ENCODE measurements around the gene OR52B2.

The OR52B2 gene

DNA sequence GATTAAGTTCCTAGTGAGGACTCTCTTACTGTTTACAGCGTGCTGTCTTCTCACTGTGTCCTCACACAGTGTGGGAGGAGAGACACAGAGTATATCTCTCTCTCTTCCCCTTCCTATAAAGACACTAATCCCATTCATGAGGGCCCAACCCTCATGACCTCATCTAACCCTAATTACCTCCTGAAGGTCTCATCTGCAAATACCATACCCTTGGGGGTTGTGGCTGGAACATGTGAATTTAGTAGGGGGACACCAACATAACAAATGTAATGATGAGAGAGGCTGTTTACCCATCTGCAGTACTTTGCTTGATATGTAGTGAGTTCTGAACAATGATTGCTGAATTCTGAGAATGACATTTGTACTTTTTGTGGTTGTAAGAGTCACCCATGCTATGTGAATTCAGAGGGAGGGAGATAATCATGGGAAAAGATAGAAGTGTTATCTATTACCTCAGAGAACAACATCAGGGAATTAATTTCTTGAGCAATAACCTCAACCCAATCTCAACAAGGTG is 24.0 kb upstream of the OR52B2 start:
- no peak overlapping the region for H3K27ac ChIP-seq (ENCODE audit: extremely low read depth, low read depth, low read length)
- no peaks in the 10 kb centered on the region for H3K4me1 ChIP-seq (ENCODE audit: control insufficient read depth, insufficient read depth, low read length)
- H3K36me3 ChIP-seq (ENCODE audit: control insufficient read depth in 2 of 2, insufficient read depth in 1 of 2, low read length in 2 of 2): no peaks in the 10 kb centered on the region
- no peak overlapping the region for H3K4me3 ChIP-seq (ENCODE audit: low read depth, low read length)
- TF ChIP-seq ZIC2 (tag by site-specific recombination; IDR thresholded peaks at IDR 0.05) (no peak), ZNF280C (tag by site-specific recombination; IDR thresholded peaks at IDR 0.05) (no peak), ZNF777 (tag by site-specific recombination; IDR thresholded peaks at IDR 0.05; ENCODE audit: borderline replicate concordance) (no peak), ZFP41 (tag by site-specific recombination; IDR thresholded peaks at IDR 0.05; ENCODE audit: borderline replicate concordance) (no peak)
- ChIA-PET CTCF (no interaction called here), POLR2A (no interaction called here)
- H3K9me3 ChIP-seq (ENCODE audit: control insufficient read depth, insufficient read depth, low read depth, low read length): no peaks in the 10 kb centered on the region

GRCh38 chr11:6191742-6192141 is 21.6 kb upstream of the OR52B2 start:
- no peaks in the 10 kb centered on the region for H3K36me3 ChIP-seq (ENCODE audit: control insufficient read depth in 2 of 2, insufficient read depth in 1 of 2, low read length in 2 of 2)
- H3K4me3 ChIP-seq (ENCODE audit: low read depth, low read length): no peak overlapping the region
- no peak overlapping the region for H3K27ac ChIP-seq (ENCODE audit: extremely low read depth, low read depth, low read length)
- ChIA-PET POLR2A (no interaction called here), CTCF (no interaction called here)
- H3K4me1 ChIP-seq (ENCODE audit: control insufficient read depth, insufficient read depth, low read length): no peaks in the 10 kb centered on the region
- H3K9me3 ChIP-seq (ENCODE audit: control insufficient read depth, insufficient read depth, low read depth, low read length): no peaks in the 10 kb centered on the region
- TF ChIP-seq ZNF600 (tag by site-specific recombination; IDR thresholded peaks at IDR 0.05): no peak
- TF ChIP-seq ZNF211 (tag by site-specific recombination; IDR thresholded peaks at IDR 0.05; ENCODE audit: low read depth): no peak
- TF ChIP-seq ZNF184 (tag by site-specific recombination; IDR thresholded peaks at IDR 0.05): no peak
- no peak for TF ChIP-seq ZNF645 (tag by site-specific recombination; IDR thresholded peaks at IDR 0.05)

DNA sequence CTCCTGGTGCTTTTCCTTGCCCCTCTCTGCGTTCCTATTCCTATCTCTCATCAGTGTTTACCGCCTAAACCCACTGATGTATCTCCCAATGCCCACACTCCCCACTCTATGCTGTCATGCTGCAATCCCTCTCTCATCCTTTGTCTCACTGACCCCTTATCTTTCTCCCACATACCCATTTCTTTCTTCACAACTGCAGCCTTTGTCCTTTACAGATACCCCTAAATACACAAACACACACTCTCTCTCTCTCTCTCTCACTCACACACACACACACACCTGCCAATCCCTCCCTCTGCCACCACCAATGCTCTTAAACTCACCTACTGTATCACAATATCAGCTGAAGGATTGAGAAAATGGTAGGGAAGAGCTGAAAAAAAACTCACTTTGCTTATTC is 5.3 kb upstream of the OR52B2 start:
- Histone ChIP-seq H3K36me3 (ENCODE audit: control insufficient read depth in 2 of 2, insufficient read depth in 1 of 2, low read length in 2 of 2) (no peaks in the 10 kb centered on the region), H3K4me1 (ENCODE audit: control insufficient read depth, insufficient read depth, low read length) (no peaks in the 10 kb centered on the region), H3K27ac (ENCODE audit: extremely low read depth, low read depth, low read length) (no peak overlapping the region), H3K4me3 (ENCODE audit: low read depth, low read length) (no peak overlapping the region), H3K9me3 (ENCODE audit: control insufficient read depth, insufficient read depth, low read depth, low read length) (no peaks in the 10 kb centered on the region)
- POLR2A ChIA-PET: no interaction called here
- CTCF ChIA-PET: interaction anchor here (0.9 kb wide), 1 partner anchor 188 kb away, joined by 3 read pairs; no protein-coding TSS in a partner anchor
- no peak for TF ChIP-seq ZNF585B (tag by site-specific recombination; IDR thresholded peaks at IDR 0.05)
- TF ChIP-seq PRDM2 (tag by site-specific recombination; IDR thresholded peaks at IDR 0.05; ENCODE audit: borderline replicate concordance): no peak
- no peak for TF ChIP-seq AEBP2 (tag by site-specific recombination; IDR thresholded peaks at IDR 0.05; ENCODE audit: borderline replicate concordance)
- TF ChIP-seq BCL11A (tag by site-specific recombination; IDR thresholded peaks at IDR 0.05; ENCODE audit: low read depth): no peak
- TF ChIP-seq ZFP69B (tag by site-specific recombination; IDR thresholded peaks at IDR 0.05): no peak
- no peak for TF ChIP-seq ZNF626 (tag by site-specific recombination; IDR thresholded peaks at IDR 0.05)
- TF ChIP-seq SCRT1 (tag by site-specific recombination; IDR thresholded peaks at IDR 0.05; ENCODE audit: borderline replicate concordance): no peak
- TF ChIP-seq, protein P1, sequence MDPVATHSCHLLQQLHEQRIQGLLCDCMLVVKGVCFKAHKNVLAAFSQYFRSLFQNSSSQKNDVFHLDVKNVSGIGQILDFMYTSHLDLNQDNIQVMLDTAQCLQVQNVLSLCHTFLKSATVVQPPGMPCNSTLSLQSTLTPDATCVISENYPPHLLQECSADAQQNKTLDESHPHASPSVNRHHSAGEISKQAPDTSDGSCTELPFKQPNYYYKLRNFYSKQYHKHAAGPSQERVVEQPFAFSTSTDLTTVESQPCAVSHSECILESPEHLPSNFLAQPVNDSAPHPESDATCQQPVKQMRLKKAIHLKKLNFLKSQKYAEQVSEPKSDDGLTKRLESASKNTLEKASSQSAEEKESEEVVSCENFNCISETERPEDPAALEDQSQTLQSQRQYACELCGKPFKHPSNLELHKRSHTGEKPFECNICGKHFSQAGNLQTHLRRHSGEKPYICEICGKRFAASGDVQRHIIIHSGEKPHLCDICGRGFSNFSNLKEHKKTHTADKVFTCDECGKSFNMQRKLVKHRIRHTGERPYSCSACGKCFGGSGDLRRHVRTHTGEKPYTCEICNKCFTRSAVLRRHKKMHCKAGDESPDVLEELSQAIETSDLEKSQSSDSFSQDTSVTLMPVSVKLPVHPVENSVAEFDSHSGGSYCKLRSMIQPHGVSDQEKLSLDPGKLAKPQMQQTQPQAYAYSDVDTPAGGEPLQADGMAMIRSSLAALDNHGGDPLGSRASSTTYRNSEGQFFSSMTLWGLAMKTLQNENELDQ (tag by site-specific recombination; IDR thresholded peaks at IDR 0.05; ENCODE audit: low read depth): no peak
- TF ChIP-seq ZNF157 (tag by site-specific recombination; IDR thresholded peaks at IDR 0.05): no peak
- no peak for TF ChIP-seq ZNF274 (IDR thresholded peaks at IDR 0.05; ENCODE audit: low read length)
- no peak for TF ChIP-seq ZNF274 (tag by site-specific recombination; IDR thresholded peaks at IDR 0.05; ENCODE audit: borderline replicate concordance)
